Vagina (tissue), 2 donors: ENCODE results near the gene HADHB. TPM values are rescaled to one million over a fixed set of nuclear protein-coding genes. Genes with fewer than 3 reads are reported as not detected.
"Not testable (repeated sequence)": the region's sequence is repeated elsewhere in the genome, so short reads cannot be mapped to it uniquely, and the experiment has no call there.

Source experiments
- DNase-seq, 2 donors: peaks; one replicate each; pipeline ENCODE4 v3.0.0-alpha.2; 2017; ENCODE audit errors: extremely low spot score in 2 of 2
- H3K27ac ChIP-seq: fragments of 200-600 bp; sonication (generic); one replicate; pipeline ENCODE4 v1.5.1; 2019
- H3K27me3 ChIP-seq: fragments of 200-600 bp; sonication (generic); one replicate; pipeline ENCODE4 v1.5.1; 2019
- H3K36me3 ChIP-seq, 2 donors: fragments of 200-600 bp; sonication (generic); one replicate each; pipeline ENCODE4 v1.5.1; 2017 to 2019
- H3K4me1 ChIP-seq: fragments of 200-600 bp; sonication (generic); one replicate; pipeline ENCODE4 v1.5.1; 2019
- H3K4me3 ChIP-seq, 2 donors: fragments of 200-600 bp; sonication (generic); 1 replicate in 1 of 2; 2 replicates in 1 of 2; pipeline ENCODE4 v1.5.1; 2016 to 2019
- H3K9me3 ChIP-seq: fragments of 200-600 bp; sonication (generic); one replicate; pipeline ENCODE4 v1.5.1; 2019
- CTCF ChIP-seq, 3 experiments: fragments of 450-650 bp in 2 of 3; fragments of 200-600 bp in 1 of 3; sonication (generic) in 1 of 3; IDR thresholded peaks; one replicate each; pipeline ENCODE4 v1.5.1; 2017 to 2019; ENCODE audit warnings: antibody characterized with exemption in 3 of 3, mild to moderate bottlenecking in 2 of 3, moderate library complexity in 2 of 3
- POLR2A ChIP-seq, 2 donors: fragments of 450-650 bp; IDR thresholded peaks; one replicate each; pipeline ENCODE4 v1.6.1; 2017; ENCODE audit warnings: antibody characterized with exemption in 2 of 2, mild to moderate bottlenecking in 2 of 2, moderate library complexity in 2 of 2
- POLR2AphosphoS5 ChIP-seq, 2 donors: sonication (generic); formaldehyde crosslinking; IDR thresholded peaks; one replicate each; pipeline ENCODE4 v1.9.0; 2017; ENCODE audit warnings: antibody characterized with exemption in 2 of 2, mild to moderate bottlenecking in 2 of 2, low read depth in 1 of 2; ENCODE audit not compliant: insufficient read depth in 1 of 2
- intact Hi-C: fragments of 100-400 bp; cut with DNase I; formaldehyde crosslinking; loops from one replicate; pipeline ENCODE4 v1.15.1; 2023
- total RNA-seq: library from RNA; depleted of rRNA; stranded (reverse); fragments of >200 nt; gene quantifications from one replicate; pipeline ENCODE4 v1.2.3, GENCODE V29; 2016

HADHB gene
- total RNA-seq, 1 donor from 2014 or later: 127 TPM

GRCh38 chr2:26299471-26300101 lies 54.8 kb downstream of the HADHB start:
- Histone ChIP-seq H3K4me3 (peak overlapping the region; percentile 62 to 65), H3K27me3 (no peaks in the 10 kb centered on the region), H3K9me3 (no peaks in the 10 kb centered on the region), H3K36me3 (no peaks in the 10 kb centered on the region), H3K4me1 (peaks cover 27% of the 10 kb centered on the region), H3K27ac (peak overlapping the region; percentile 91)
- intact Hi-C loops: no loop called here
- DNase-seq: no peak
- TF ChIP-seq POLR2AphosphoS5 (IDR thresholded peaks at IDR 0.05; ENCODE audit: insufficient read depth in 1 of 2, low read depth in 1 of 2): no peak
- no peak for TF ChIP-seq POLR2A (IDR thresholded peaks at IDR 0.05)
- no peak for TF ChIP-seq CTCF (IDR thresholded peaks at IDR 0.05)

DNA sequence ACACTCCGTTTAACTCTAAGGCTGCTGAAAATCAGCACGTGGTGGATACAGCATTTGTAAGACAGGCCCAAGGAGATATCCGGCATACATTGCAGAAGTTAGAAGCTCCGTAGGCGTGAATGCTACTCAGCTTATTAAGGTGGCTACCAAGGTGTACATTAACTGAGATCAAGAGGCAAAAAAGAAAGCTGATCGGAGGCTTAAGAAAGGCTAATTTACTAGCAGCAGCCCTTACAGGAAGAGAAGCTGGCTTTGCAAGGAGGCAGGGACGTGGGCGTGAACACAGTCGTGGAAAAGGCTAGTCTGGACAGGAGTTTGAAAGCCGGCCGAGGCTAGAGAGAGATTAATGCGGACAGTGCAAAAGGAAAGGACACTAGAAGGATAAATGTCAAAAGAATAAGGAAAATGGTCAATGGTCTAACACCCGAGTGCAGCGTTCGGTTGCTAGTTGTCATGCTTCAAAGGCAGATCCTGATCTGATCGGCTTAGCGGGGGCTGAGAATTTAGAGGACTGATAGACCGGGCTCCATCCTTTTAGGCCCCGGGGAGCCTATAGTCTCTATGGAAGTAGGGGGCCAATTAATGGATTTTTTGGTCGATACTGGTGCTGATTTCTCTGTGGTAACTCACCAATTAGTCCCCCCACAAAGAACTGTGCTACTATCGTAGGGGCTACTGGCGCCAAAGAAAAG lies 55.6 kb downstream of the HADHB start:
- H3K4me1 ChIP-seq: peaks cover 27% of the 10 kb centered on the region
- no peaks in the 10 kb centered on the region for H3K9me3 ChIP-seq
- H3K36me3 ChIP-seq: no peaks in the 10 kb centered on the region
- intact Hi-C loops: no loop called here
- H3K27me3 ChIP-seq: no peaks in the 10 kb centered on the region
- peak overlapping the region; percentile 62 to 65 for H3K4me3 ChIP-seq
- TF ChIP-seq POLR2AphosphoS5 (IDR thresholded peaks at IDR 0.05; ENCODE audit: insufficient read depth in 1 of 2, low read depth in 1 of 2): no peak
- TF ChIP-seq POLR2A (IDR thresholded peaks at IDR 0.05): no peak
- TF ChIP-seq CTCF (IDR thresholded peaks at IDR 0.05): no peak
- DNase-seq: no peak
- H3K27ac ChIP-seq: peak overlapping the region; percentile 91

DNA sequence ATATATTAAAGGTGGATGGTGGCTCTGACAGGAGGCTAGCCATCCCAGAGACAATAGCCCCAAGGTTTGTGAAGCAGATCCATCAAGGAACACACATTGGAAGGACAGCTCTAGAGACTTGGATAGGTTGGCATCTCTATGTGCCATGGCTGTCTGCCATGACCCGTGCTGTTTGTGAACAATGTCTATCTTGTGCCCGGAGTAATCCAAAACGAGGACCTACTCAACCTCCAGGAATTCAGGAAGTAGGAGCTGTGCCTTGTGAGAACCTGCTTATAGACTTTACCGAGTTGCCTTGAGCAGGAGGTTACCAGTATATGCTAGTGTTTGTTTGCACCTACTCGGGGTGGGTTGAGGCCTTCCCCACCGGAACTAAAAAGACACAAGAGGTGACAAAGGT lies 58.1 kb downstream of the HADHB start:
- Histone ChIP-seq H3K9me3 (no peaks in the 10 kb centered on the region), H3K4me1 (peaks cover 24% of the 10 kb centered on the region), H3K4me3 (no peak overlapping the region), H3K27me3 (no peaks in the 10 kb centered on the region), H3K36me3 (no peaks in the 10 kb centered on the region), H3K27ac (no peak overlapping the region)
- TF ChIP-seq CTCF (IDR thresholded peaks at IDR 0.05): no peak
- peak in 1 of 2 donors; percentile 51 for TF ChIP-seq POLR2AphosphoS5 (IDR thresholded peaks at IDR 0.05; ENCODE audit: insufficient read depth in 1 of 2, low read depth in 1 of 2)
- no peak for TF ChIP-seq POLR2A (IDR thresholded peaks at IDR 0.05)
- intact Hi-C loops: no loop called here
- no peak for DNase-seq

DNA sequence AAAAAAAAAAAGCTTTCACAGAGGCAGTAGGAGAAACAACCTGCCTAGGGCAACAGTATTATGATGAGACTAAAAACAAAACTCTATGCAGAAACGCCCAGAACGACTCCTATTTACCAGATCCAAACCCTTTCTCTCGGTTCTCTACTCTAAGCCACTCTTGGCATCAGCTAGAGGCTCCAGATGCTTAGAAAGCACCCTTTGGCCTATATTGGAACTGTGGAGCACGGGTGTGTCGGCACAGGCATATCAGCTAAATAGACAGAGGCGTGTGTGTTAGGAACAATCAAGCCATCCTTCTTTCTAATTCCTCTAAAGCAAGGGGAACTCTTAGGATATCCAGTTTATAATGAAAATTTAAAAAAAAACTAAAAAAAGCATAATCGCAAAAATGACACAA lies 60.4 kb downstream of the HADHB start:
- H3K9me3 ChIP-seq, H3K27ac ChIP-seq, H3K4me1 ChIP-seq, H3K4me3 ChIP-seq, DNase-seq, H3K27me3 ChIP-seq, H3K36me3 ChIP-seq, intact Hi-C loops: not testable (repeated sequence)
- TF ChIP-seq POLR2AphosphoS5 (IDR thresholded peaks at IDR 0.05; ENCODE audit: insufficient read depth in 1 of 2, low read depth in 1 of 2): peak in 1 of 2 donors; percentile 31

DNA sequence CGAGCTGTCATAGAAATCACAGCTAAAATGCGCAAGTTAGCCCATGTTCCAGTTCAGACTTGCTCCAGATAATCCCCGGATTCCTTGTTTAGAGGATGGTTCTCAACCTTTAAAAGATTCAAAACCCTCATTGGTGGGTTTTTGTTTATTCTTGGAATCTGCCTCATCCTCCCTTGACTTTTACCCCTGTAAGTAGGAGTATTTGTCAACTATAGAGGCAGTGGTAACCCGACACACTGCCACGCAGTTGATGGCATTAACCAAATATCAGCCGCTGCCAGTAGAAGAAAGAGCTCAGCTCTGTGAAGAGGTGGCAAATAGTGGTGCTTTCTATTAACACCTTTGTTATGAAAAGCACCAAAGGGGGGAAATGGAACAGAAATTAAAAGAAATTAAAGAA lies 60.8 kb downstream of the HADHB start:
- Histone ChIP-seq H3K27me3 (no peaks in the 10 kb centered on the region), H3K4me3 (no peak overlapping the region), H3K27ac (no peak overlapping the region), H3K36me3 (no peaks in the 10 kb centered on the region), H3K4me1 (peaks cover 3% of the 10 kb centered on the region), H3K9me3 (no peaks in the 10 kb centered on the region)
- no peak for DNase-seq
- intact Hi-C loops: no loop called here
- TF ChIP-seq POLR2AphosphoS5 (IDR thresholded peaks at IDR 0.05; ENCODE audit: insufficient read depth in 1 of 2, low read depth in 1 of 2) (no peak), POLR2A (IDR thresholded peaks at IDR 0.05) (no peak), CTCF (IDR thresholded peaks at IDR 0.05) (no peak)
